Skin of body (tissue), 2 donors: ENCODE measurements around the gene FAM50A. TPM values are rescaled to one million over a fixed set of nuclear protein-coding genes. Genes with fewer than 3 reads are reported as not detected.

Source experiments
- small RNA-seq: library from RNA; depleted of rRNA; stranded (forward); fragments of <200 nt; gene quantifications from one replicate; pipeline ENCODE3, GENCODE V24; 2014; ENCODE audit warnings: low replicate concordance
- total RNA-seq: library from RNA; depleted of rRNA; stranded (reverse); fragments of >200 nt; gene quantifications from one replicate; pipeline ENCODE4 v1.2.3, GENCODE V29; 2014

FAM50A gene
- total RNA-seq, 1 donor from 2014 or later, result 20.4 TPM

Small RNAs within 50 kb of the gene (small RNA-seq; reads per million reads assigned to genes)
- gene MIR6858, result 0.07 reads per million
- gene RN7SL697P, result not detected
- gene SNORA70, result not detected

Other genes with a start within 250 kb of the FAM50A start
- not detected for gene OPN1MW2, start 224.4 kb upstream of the FAM50A start, total RNA-seq
- not detected for gene OPN1MW3, start 186.6 kb upstream of the FAM50A start, total RNA-seq
- gene TEX28, start 149.0 kb upstream of the FAM50A start, total RNA-seq, result not detected
- gene TKTL1, start 148.3 kb upstream of the FAM50A start, total RNA-seq, result 0.30 TPM
- 397 TPM for gene FLNA, start 69.5 kb upstream of the FAM50A start, total RNA-seq
- gene EMD, start 64.8 kb upstream of the FAM50A start, total RNA-seq, result 24.0 TPM
- 3,686 TPM for gene RPL10, start 45.8 kb upstream of the FAM50A start, total RNA-seq
- 10.8 TPM for gene DNASE1L1, start 34.9 kb upstream of the FAM50A start, total RNA-seq
- gene TAFAZZIN, start 32.6 kb upstream of the FAM50A start, total RNA-seq, result 18.3 TPM
- 30.3 TPM for gene ATP6AP1, start 15.5 kb upstream of the FAM50A start, total RNA-seq
- gene GDI1, start 7.0 kb upstream of the FAM50A start, total RNA-seq, result 58.2 TPM
- gene PLXNA3, start 14.1 kb downstream of the FAM50A start, total RNA-seq, result 23.6 TPM
- gene LAGE3, start 35.1 kb downstream of the FAM50A start, total RNA-seq, result 5.2 TPM
- 19.4 TPM for gene UBL4A, start 42.5 kb downstream of the FAM50A start, total RNA-seq
- 9.0 TPM for gene SLC10A3, start 46.5 kb downstream of the FAM50A start, total RNA-seq
- 13.7 TPM for gene FAM3A, start 72.1 kb downstream of the FAM50A start, total RNA-seq
- 19.5 TPM for gene G6PD, start 102.7 kb downstream of the FAM50A start, total RNA-seq
- 5.4 TPM for gene IKBKG, start 103.5 kb downstream of the FAM50A start, total RNA-seq
- not detected for gene CTAG1A, start 141.0 kb downstream of the FAM50A start, total RNA-seq
- gene CTAG1B, start 175.1 kb downstream of the FAM50A start, total RNA-seq, result not detected
- not detected for gene CTAG2, start 209.4 kb downstream of the FAM50A start, total RNA-seq